ENCODE measurements around the gene SPATA2L. TPM values are rescaled to one million over a fixed set of nuclear protein-coding genes. Genes with fewer than 3 reads are reported as not detected.

SPATA2L gene
- total and polyA plus RNA-seq, 2 of the 8 experiments (the other 6 are each of a cell fraction or from before 2014, with no cell fraction given), result 9.3 to 12.5 TPM

DNA sequence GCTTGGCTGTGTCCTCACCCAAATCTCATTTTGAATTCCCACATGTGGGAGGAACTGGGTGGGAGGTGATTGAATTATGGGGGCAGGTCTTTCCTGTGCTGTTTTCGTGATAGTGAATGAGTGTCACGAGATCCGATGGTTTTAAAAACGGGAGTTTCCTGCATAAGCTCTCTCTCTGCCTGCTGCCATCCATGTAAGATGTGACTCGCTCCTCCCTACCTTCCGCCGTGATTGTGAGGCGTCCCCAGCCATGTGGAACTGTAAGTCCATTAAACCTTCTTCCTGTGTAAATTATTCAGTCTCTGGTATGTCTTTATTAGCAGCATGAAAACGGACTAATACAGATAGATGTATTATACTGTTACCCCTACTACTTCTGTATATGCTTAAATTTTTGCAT, 40.3 kb downstream of the SPATA2L start (continued):
- TF ChIP-seq SAP30 (IDR thresholded peaks at IDR 0.05; ENCODE audit: insufficient read depth, insufficient replicate concordance, low read length) (no peak), SIX5 (IDR thresholded peaks at IDR 0.05; ENCODE audit: low read depth, low read length) (no peak), YY1 (IDR thresholded peaks at IDR 0.05; ENCODE audit: low read depth, low read length) (no peak), KDM5A (IDR thresholded peaks at IDR 0.05; ENCODE audit: low read length) (no peak)
- TF ChIP-seq, protein P1, sequence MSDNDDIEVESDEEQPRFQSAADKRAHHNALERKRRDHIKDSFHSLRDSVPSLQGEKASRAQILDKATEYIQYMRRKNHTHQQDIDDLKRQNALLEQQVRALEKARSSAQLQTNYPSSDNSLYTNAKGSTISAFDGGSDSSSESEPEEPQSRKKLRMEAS (IDR thresholded peaks at IDR 0.05), result no peak

All from H1 (cell line).